H9 (cell line): ENCODE data around the gene CD226. TPM values are rescaled to one million over a fixed set of nuclear protein-coding genes. Genes with fewer than 3 reads are reported as not detected.

ENCODE experiments used
- DNase-seq: peaks from one replicate; pipeline ENCODE4 v3.0.0-alpha.2; 2017
- H2AFZ ChIP-seq: one replicate; pipeline ENCODE4 v1.6.1; 2013; ENCODE audit warnings: mild to moderate bottlenecking, low read length, control low read depth, moderate library complexity
- H2AK5ac ChIP-seq: 2 replicates; pipeline ENCODE4 v1.6.1; 2013; ENCODE audit warnings: low read length, control low read depth, mixed read lengths; ENCODE audit not compliant: insufficient read length
- H2BK120ac ChIP-seq: one replicate; pipeline ENCODE4 v1.6.1; 2013; ENCODE audit warnings: low read depth, mild to moderate bottlenecking, low read length, control low read depth, inconsistent platforms; ENCODE audit not compliant: poor library complexity, severe bottlenecking
- H2BK12ac ChIP-seq: 2 replicates; pipeline ENCODE4 v1.6.1; 2013; ENCODE audit warnings: low read length, control low read depth, mixed read lengths, low read depth; ENCODE audit not compliant: insufficient read length
- H2BK15ac ChIP-seq: 2 replicates; pipeline ENCODE4 v1.6.1; 2013; ENCODE audit warnings: low read depth, low read length, control low read depth
- H2BK20ac ChIP-seq: one replicate; pipeline ENCODE4 v1.6.1; 2013; ENCODE audit warnings: low read depth, mild to moderate bottlenecking, low read length, control low read depth, inconsistent platforms; ENCODE audit not compliant: poor library complexity, severe bottlenecking
- H2BK5ac ChIP-seq: 2 replicates; pipeline ENCODE4 v1.6.1; 2013; ENCODE audit warnings: low read length, control low read depth, mixed read lengths; ENCODE audit not compliant: insufficient read length
- H3K14ac ChIP-seq: 2 replicates; pipeline ENCODE4 v1.6.1; 2013; ENCODE audit warnings: low read length, control low read depth; ENCODE audit not compliant: insufficient read depth
- H3K18ac ChIP-seq: 2 replicates; pipeline ENCODE4 v1.6.1; 2013; ENCODE audit warnings: low read depth, mild to moderate bottlenecking, mixed read lengths, low read length, control low read depth; ENCODE audit not compliant: insufficient read length
- H3K23ac ChIP-seq: 2 replicates; pipeline ENCODE4 v1.6.1; 2013; ENCODE audit warnings: low read length, control low read depth, mixed read lengths, low read depth; ENCODE audit not compliant: insufficient read length
- H3K23me2 ChIP-seq: 2 replicates; pipeline ENCODE4 v1.6.1; 2013; ENCODE audit warnings: low read depth, mild to moderate bottlenecking, mixed read lengths, low read length, control low read depth; ENCODE audit not compliant: insufficient read length, poor library complexity, severe bottlenecking
- H3K27ac ChIP-seq: 2 replicates; pipeline ENCODE4 v1.5.1; 2013; ENCODE audit warnings: low read length, control low read depth, mixed read lengths, low read depth; ENCODE audit not compliant: insufficient read length
- H3K27me3 ChIP-seq: 2 replicates; pipeline ENCODE4 v1.6.1; 2013; ENCODE audit warnings: low read length, control low read depth, inconsistent platforms; ENCODE audit not compliant: insufficient read depth
- H3K4ac ChIP-seq: 2 replicates; pipeline ENCODE4 v1.6.1; 2013; ENCODE audit warnings: low read depth, mild to moderate bottlenecking, control low read depth, inconsistent platforms, low read length, moderate library complexity
- H3K4me1 ChIP-seq: 2 replicates; pipeline ENCODE4 v1.6.1; 2013; ENCODE audit warnings: low read length, control low read depth, inconsistent platforms; ENCODE audit not compliant: insufficient read depth
- H3K4me2 ChIP-seq: 2 replicates; pipeline ENCODE4 v1.6.1; 2013; ENCODE audit warnings: low read length, control low read depth, mixed read lengths; ENCODE audit not compliant: insufficient read length, insufficient read depth
- H3K56ac ChIP-seq: 2 replicates; pipeline ENCODE4 v1.6.1; 2013; ENCODE audit warnings: low read depth, mild to moderate bottlenecking, mixed read lengths, low read length, control low read depth; ENCODE audit not compliant: insufficient read length
- H3K79me1 ChIP-seq: 2 replicates; pipeline ENCODE4 v1.6.1; 2013; ENCODE audit warnings: low read depth, mild to moderate bottlenecking, moderate library complexity, low read length, control low read depth, inconsistent platforms; ENCODE audit not compliant: insufficient read depth, poor library complexity, severe bottlenecking
- H3K79me2 ChIP-seq: 2 replicates; pipeline ENCODE4 v1.6.1; 2013; ENCODE audit warnings: low read length, control low read depth, inconsistent platforms; ENCODE audit not compliant: insufficient read depth
- H3K9ac ChIP-seq: 2 replicates; pipeline ENCODE4 v1.6.1; 2013; ENCODE audit warnings: low read length, control low read depth, mixed read lengths; ENCODE audit not compliant: insufficient read length; ENCODE audit errors: extremely low read depth
- H3K9me3 ChIP-seq: one replicate; pipeline ENCODE4 v1.6.1; 2013; ENCODE audit warnings: low read depth, low read length, inconsistent platforms; ENCODE audit not compliant: control insufficient read depth
- H3T11ph ChIP-seq: one replicate; pipeline ENCODE4 v1.6.1; 2013; ENCODE audit warnings: mild to moderate bottlenecking, low read length, control low read depth, inconsistent platforms
- H4K20me1 ChIP-seq: one replicate; pipeline ENCODE4 v1.6.1; 2013; ENCODE audit not compliant: control insufficient read depth, insufficient read length, insufficient read depth
- H4K5ac ChIP-seq: 2 replicates; pipeline ENCODE4 v1.6.1; 2013; ENCODE audit warnings: low read depth, mild to moderate bottlenecking, mixed read lengths, low read length, control low read depth; ENCODE audit not compliant: insufficient read length
- H4K8ac ChIP-seq: replicated peaks from 2 replicates; pipeline ENCODE4 v1.6.1; 2013; ENCODE audit warnings: low read length, control low read depth, mixed read lengths, low read depth; ENCODE audit not compliant: insufficient read length
- H4K91ac ChIP-seq: 2 replicates; pipeline ENCODE4 v1.6.1; 2013; ENCODE audit warnings: low read depth, mild to moderate bottlenecking, moderate library complexity, mixed read lengths, low read length, control low read depth; ENCODE audit not compliant: insufficient read length
- H3K27ac Mint-ChIP-seq, 3 experiments: 2 replicates in 2 of 3; 3 replicates in 1 of 3; pipeline ENCODE4 v1.8.0; 2020 to 2021; ENCODE audit warnings: mixed read lengths in 3 of 3, mild to moderate bottlenecking in 1 of 3, moderate library complexity in 1 of 3
- H3K27me3 Mint-ChIP-seq: 2 replicates; pipeline ENCODE4 v1.8.0; 2021; ENCODE audit warnings: low read depth, mild to moderate bottlenecking, moderate library complexity, mixed read lengths
- H3K36me3 Mint-ChIP-seq, 3 experiments: 2 replicates in 2 of 3; 3 replicates in 1 of 3; pipeline ENCODE4 v1.8.0; 2020 to 2021; ENCODE audit warnings: low read depth in 3 of 3, mixed read lengths in 3 of 3; ENCODE audit not compliant: insufficient read depth in 1 of 3
- H3K4me1 Mint-ChIP-seq, 2 experiments: 2 replicates each; pipeline ENCODE4 v1.8.0; 2020; ENCODE audit warnings: mixed read lengths in 2 of 2
- H3K4me3 Mint-ChIP-seq, 2 experiments: 2 replicates in 1 of 2; 3 replicates in 1 of 2; pipeline ENCODE4 v1.8.0; 2020 to 2021; ENCODE audit warnings: mild to moderate bottlenecking in 2 of 2, mixed read lengths in 2 of 2, moderate library complexity in 1 of 2
- H3K9me3 Mint-ChIP-seq, 2 experiments: 2 replicates in 1 of 2; 3 replicates in 1 of 2; pipeline ENCODE4 v1.8.0; 2020; ENCODE audit warnings: mild to moderate bottlenecking in 2 of 2, mixed read lengths in 2 of 2, moderate library complexity in 1 of 2
- WGBS: extraction: QIAGEN DNeasy Blood & Tissue Kit; methylation state at CpG from one replicate; pipeline ENCODE4 v1.1.7; 2013; ENCODE audit warnings: missing lambda C conversion rate, low lambda C conversion rate, mixed read lengths; ENCODE audit not compliant: insufficient read length; ENCODE audit errors: extremely low coverage; 5-methylcytosine and 5-hydroxymethylcytosine counted together
- total RNA-seq: library from RNA; stranded (reverse); gene quantifications from 2 replicates; pipeline ENCODE4 v1.2.1, GENCODE V29; 2021
- TF ChIP-seq, protein P1 (sequence below): fragments of 200-600 bp; sonication (generic); conservative IDR thresholded peaks from 3 replicates; pipeline ENCODE4 v1.8.0; 2021; ENCODE audit warnings: antibody characterized with exemption, mild to moderate bottlenecking

The CD226 gene
- total RNA-seq, 1 experiment from 2014 or later = not detected

DNA sequence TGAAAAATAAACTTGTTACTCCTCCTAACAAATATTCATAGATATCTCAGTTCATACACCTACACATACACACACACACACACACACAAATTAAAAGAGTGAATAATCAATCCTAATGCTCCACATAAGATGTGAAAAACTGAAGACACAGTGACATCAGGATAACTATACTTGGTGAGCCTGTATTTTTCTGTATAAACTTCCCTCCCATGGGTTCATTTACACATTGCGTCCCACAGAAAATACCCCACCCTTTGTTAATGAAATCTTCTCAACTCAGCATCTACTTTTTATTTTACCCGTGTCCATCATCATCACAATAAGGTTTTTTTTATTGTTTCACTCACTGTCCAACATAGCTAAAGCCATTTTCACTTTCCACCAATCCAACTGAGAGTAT is 60.4 kb downstream of the CD226 start:
- Histone ChIP-seq H2AFZ (no peak overlapping the region), H3K23me2 (no peaks in the 10 kb centered on the region), H4K91ac (no peak overlapping the region), H2BK20ac (no peak overlapping the region), H3K4me1 (no peaks in the 10 kb centered on the region; the same call in 1 of the 2 replicates), H3K4ac (no peak overlapping the region), H2BK120ac (no peak overlapping the region), H3K27me3 (no peaks in the 10 kb centered on the region), H3K18ac (no peak overlapping the region), H3K9me3 (no peaks in the 10 kb centered on the region), H2BK12ac (no peak overlapping the region), H3K56ac (no peak overlapping the region), H3K79me1 (no peaks in the 10 kb centered on the region), H2AK5ac (no peak overlapping the region), H3K9ac (no peak overlapping the region), H2BK15ac (no peak overlapping the region), H3K79me2 (no peaks in the 10 kb centered on the region), H4K5ac (no peak overlapping the region), H4K20me1 (no peaks in the 10 kb centered on the region), H3K4me2 (no peak overlapping the region), H3K23ac (no peak overlapping the region), H3T11ph (no peak overlapping the region), H2BK5ac (no peak overlapping the region), H3K27ac (no peak overlapping the region), H3K14ac (no peak overlapping the region), H4K8ac (no peak overlapping the region)
- peaks cover 0 to 6% (median 0%) of the 10 kb centered on the region in 3 experiments; a peak in 2 of 7 replicates for H3K36me3 Mint-ChIP-seq
- TF ChIP-seq, protein P1, sequence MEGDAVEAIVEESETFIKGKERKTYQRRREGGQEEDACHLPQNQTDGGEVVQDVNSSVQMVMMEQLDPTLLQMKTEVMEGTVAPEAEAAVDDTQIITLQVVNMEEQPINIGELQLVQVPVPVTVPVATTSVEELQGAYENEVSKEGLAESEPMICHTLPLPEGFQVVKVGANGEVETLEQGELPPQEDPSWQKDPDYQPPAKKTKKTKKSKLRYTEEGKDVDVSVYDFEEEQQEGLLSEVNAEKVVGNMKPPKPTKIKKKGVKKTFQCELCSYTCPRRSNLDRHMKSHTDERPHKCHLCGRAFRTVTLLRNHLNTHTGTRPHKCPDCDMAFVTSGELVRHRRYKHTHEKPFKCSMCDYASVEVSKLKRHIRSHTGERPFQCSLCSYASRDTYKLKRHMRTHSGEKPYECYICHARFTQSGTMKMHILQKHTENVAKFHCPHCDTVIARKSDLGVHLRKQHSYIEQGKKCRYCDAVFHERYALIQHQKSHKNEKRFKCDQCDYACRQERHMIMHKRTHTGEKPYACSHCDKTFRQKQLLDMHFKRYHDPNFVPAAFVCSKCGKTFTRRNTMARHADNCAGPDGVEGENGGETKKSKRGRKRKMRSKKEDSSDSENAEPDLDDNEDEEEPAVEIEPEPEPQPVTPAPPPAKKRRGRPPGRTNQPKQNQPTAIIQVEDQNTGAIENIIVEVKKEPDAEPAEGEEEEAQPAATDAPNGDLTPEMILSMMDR = no peak
- peak overlapping the region; percentile 1 to 36 (median 27); a peak in 3 of 7 replicates for H3K27ac Mint-ChIP-seq
- no peaks in the 10 kb centered on the region; a peak in 1 of 5 replicates for H3K9me3 Mint-ChIP-seq
- H3K27me3 Mint-ChIP-seq = no peaks in the 10 kb centered on the region
- WGBS = no CpG with 5 or more reads among the region's 2 CpGs
- peaks cover 9 to 16% of the 10 kb centered on the region in 2 experiments for H3K4me1 Mint-ChIP-seq
- DNase-seq = no peak
- no peak overlapping the region for H3K4me3 Mint-ChIP-seq
